Measurements from ENCODE around the gene CACNA2D4. TPM values are rescaled to one million over a fixed set of nuclear protein-coding genes. Genes with fewer than 3 reads are reported as not detected.
A peak's percentile ranks its signal among the peaks of the same experiment; 100 is the strongest.

CACNA2D4 gene
- total and polyA plus RNA-seq, 5 donors: 1.0 to 3.0 (median 1.4) TPM

DNA sequence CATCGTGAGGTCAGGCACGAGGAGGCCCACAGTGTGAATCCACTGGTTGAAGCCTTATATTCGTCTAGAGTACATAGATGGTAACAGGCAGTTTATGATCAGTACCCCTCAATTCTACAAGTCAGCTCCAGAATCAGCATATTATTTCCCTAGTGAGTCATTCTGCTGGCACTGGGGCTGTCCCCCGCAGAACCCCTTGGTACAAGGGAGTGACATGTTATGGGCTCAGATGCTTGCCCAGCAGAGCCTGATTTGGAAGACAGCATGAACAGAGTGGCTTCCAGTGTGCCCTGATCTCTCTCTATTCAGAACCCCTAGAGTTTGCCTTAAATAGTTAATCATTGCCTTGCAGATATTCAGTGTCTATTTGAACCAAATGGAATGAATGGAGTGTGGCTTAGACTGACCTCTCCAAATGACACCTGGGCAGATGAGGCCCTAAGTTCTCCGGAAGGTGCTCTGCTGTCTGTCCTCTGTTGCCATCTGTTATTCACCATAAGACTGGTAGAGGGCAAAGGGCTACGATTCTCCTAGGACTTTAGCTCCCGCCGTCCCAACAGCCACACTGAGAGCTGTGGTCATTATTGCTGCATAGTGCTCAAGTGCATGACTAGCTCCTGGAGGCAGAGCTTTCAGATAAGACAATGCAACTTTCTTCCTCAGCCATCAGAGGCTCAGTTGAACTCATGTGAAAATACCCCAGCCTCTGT is 41.1 kb downstream of the CACNA2D4 start:
- ATAC-seq: no peak
- intact Hi-C loops (cut with DNase I): no loop called here
- Histone ChIP-seq H3K9me3 (ENCODE audit: control insufficient read depth, low read length) (no peaks in the 10 kb centered on the region), H3K4me3 (ENCODE audit: low read length) (no peak overlapping the region), H3K27ac (ENCODE audit: low read length) (no peak overlapping the region), H3K27me3 (ENCODE audit: control insufficient read depth, insufficient read depth) (no peaks in the 10 kb centered on the region), H3K4me1 (ENCODE audit: control insufficient read depth, insufficient read depth, low read length) (no peaks in the 10 kb centered on the region)
- no peak for DNase-seq
- 90% methylated on average over 8 of the region's 8 CpGs for WGBS

DNA sequence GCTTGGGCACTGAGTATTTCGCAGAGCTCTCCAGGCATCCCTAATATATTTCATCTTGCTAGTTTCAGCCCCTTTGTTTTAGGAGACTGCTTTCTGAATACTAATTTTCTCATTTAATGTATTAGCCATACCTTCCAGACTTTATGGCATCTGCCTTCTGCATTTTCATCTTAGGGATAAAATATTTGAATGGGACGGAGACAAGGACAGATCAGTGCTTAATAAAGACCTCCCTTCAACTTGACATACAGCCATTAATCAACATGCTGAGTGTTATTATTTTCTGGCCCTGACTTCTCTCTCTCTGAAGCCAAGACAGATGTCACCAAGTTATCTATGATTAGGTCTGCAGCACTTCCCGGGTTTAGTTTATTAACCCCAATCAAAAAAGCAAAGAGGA is 42.4 kb downstream of the CACNA2D4 start:
- Histone ChIP-seq H3K27me3 (ENCODE audit: control insufficient read depth, insufficient read depth) (no peaks in the 10 kb centered on the region), H3K27ac (ENCODE audit: low read length) (no peak overlapping the region), H3K4me3 (ENCODE audit: low read length) (no peak overlapping the region), H3K9me3 (ENCODE audit: control insufficient read depth, low read length) (no peaks in the 10 kb centered on the region), H3K4me1 (ENCODE audit: control insufficient read depth, insufficient read depth, low read length) (no peaks in the 10 kb centered on the region)
- intact Hi-C loops (cut with DNase I): no loop called here
- ATAC-seq (no peak), DNase-seq (no peak)
- WGBS: 56% methylated on average over 3 of the region's 3 CpGs

DNA sequence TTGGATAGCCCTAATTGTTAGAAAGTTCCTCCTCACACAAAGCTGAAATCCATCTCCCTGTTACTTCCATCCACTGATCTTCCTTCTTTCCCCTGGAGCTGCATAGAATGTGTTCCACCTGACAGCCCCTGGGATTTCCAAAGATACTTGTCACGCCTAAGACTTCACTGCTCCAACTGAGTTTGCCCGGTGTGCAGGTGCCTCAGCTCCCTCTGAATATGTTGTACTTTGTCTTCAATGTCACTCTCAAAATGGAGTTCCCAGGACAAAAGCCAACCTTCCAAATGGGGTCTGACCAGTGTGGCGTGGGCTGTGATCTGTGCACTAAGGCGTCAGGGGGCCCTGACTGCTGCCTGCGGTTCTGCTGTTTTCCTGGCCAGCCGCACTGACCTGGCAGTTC is 42.8 kb downstream of the CACNA2D4 start:
- no peak for DNase-seq
- intact Hi-C loops (cut with DNase I): no loop called here
- Histone ChIP-seq H3K9me3 (ENCODE audit: control insufficient read depth, low read length) (no peaks in the 10 kb centered on the region), H3K27me3 (ENCODE audit: control insufficient read depth, insufficient read depth) (no peaks in the 10 kb centered on the region), H3K4me3 (ENCODE audit: low read length) (no peak overlapping the region), H3K27ac (ENCODE audit: low read length) (no peak overlapping the region), H3K4me1 (ENCODE audit: control insufficient read depth, insufficient read depth, low read length) (no peaks in the 10 kb centered on the region)
- no peak for ATAC-seq
- 75% methylated on average over 6 of the region's 6 CpGs for WGBS

DNA sequence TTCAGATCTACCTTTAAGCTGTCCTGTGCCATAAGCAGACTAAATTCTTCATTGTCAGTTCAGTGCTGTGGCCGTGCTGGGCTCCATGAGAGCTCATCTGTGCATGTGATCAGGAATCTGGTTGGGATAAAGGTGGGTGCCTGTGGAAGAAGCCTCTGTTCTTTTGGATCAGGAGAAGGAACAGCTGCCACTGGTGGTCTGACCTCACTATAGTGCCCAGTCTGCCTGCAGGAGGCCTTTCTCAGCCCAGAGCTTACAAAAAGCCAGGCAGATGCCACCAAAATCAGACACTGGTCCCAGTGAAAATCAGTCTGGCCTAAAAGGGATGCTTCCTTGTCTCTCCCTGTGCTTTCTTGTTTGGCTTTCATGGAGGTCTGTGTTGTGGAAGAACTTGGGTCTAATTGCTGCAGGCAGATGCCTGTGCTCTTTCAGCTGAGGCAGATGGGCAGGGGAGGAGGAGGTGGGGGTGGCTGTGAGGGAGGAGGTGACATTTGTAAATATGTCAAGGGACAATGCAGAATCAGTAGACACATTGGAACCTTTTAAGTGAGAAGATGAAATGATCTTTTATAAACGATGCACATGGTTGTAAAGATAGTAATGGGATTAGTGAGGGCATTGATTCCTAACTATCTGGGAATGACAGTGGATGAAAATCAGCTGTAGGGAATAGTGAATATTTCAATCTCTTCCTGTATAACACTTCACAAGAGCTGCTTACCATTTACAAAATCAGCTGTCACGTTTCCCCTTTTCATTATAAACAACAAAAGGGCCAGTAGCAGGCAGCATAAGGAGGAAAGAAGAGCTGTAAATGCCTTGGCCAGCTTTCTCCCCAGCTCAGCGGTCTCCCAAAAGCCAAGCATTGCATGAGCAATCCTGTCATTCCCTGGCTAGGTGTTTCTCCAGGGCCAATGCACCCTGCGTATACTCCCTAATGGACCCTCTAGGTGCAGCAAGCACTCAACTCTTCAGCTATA is 44.6 kb downstream of the CACNA2D4 start:
- Histone ChIP-seq H3K27me3 (ENCODE audit: control insufficient read depth, insufficient read depth) (no peaks in the 10 kb centered on the region), H3K4me3 (ENCODE audit: low read length) (no peak overlapping the region), H3K27ac (ENCODE audit: low read length) (no peak overlapping the region), H3K9me3 (ENCODE audit: control insufficient read depth, low read length) (peaks cover 3% of the 10 kb centered on the region), H3K4me1 (ENCODE audit: control insufficient read depth, insufficient read depth, low read length) (no peaks in the 10 kb centered on the region)
- 77% methylated on average over 5 of the region's 5 CpGs for WGBS
- DNase-seq (no peak), ATAC-seq (no peak)
- intact Hi-C loops (cut with DNase I): no loop called here

DNA sequence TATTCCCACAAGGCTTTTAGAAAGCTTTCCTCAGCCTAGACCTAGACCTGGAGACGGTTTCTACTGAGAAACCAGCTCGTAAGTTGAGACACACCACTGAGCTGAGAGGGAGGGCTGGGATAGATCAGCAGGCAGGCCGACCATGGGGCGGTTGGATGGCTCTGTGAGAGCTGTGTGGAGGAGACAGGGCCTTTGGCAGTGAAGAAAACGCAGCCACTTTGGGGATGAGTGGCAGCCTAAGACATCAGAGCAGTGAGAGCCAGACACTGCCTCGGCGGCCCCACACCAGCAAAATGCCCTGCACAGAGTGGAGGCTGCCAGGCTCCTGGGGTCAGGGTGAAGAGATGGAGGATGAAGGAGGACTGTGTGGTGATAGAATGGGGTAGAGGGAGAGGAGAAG is 46.0 kb downstream of the CACNA2D4 start:
- Histone ChIP-seq H3K27me3 (ENCODE audit: control insufficient read depth, insufficient read depth) (no peaks in the 10 kb centered on the region), H3K9me3 (ENCODE audit: control insufficient read depth, low read length) (peaks cover 3% of the 10 kb centered on the region), H3K4me1 (ENCODE audit: control insufficient read depth, insufficient read depth, low read length) (no peaks in the 10 kb centered on the region), H3K4me3 (ENCODE audit: low read length) (no peak overlapping the region), H3K27ac (ENCODE audit: low read length) (no peak overlapping the region)
- intact Hi-C loops (cut with DNase I): no loop called here
- DNase-seq (peak in 1 of 3 donors; percentile 17), ATAC-seq (no peak)
- 86% methylated on average over 7 of the region's 7 CpGs for WGBS

DNA sequence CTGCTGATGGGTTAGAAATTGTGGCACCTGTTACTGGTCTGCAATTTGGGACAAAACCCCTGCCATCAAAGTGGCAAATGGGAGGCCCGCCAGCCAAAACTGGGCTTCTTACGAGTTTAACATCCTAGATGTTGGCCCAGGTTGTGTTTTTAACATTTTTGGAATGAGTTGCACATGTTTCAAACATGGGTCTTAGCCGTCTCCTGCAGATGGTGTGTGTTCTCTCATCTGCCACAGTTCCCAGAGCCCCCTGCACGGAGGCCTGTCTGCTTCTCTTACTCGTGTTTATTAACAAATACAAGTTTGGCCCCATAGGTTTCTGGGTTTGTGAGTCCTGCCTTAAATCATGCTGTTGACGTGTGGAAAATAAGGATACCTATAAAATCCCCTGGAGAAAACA is 46.5 kb downstream of the CACNA2D4 start:
- Histone ChIP-seq H3K4me3 (ENCODE audit: low read length) (no peak overlapping the region), H3K27ac (ENCODE audit: low read length) (no peak overlapping the region), H3K4me1 (ENCODE audit: control insufficient read depth, insufficient read depth, low read length) (no peaks in the 10 kb centered on the region), H3K9me3 (ENCODE audit: control insufficient read depth, low read length) (peaks cover 3% of the 10 kb centered on the region), H3K27me3 (ENCODE audit: control insufficient read depth, insufficient read depth) (no peaks in the 10 kb centered on the region)
- 84% methylated on average over 6 of the region's 6 CpGs for WGBS
- DNase-seq (no peak), ATAC-seq (no peak)
- intact Hi-C loops (cut with DNase I): no loop called here

DNA sequence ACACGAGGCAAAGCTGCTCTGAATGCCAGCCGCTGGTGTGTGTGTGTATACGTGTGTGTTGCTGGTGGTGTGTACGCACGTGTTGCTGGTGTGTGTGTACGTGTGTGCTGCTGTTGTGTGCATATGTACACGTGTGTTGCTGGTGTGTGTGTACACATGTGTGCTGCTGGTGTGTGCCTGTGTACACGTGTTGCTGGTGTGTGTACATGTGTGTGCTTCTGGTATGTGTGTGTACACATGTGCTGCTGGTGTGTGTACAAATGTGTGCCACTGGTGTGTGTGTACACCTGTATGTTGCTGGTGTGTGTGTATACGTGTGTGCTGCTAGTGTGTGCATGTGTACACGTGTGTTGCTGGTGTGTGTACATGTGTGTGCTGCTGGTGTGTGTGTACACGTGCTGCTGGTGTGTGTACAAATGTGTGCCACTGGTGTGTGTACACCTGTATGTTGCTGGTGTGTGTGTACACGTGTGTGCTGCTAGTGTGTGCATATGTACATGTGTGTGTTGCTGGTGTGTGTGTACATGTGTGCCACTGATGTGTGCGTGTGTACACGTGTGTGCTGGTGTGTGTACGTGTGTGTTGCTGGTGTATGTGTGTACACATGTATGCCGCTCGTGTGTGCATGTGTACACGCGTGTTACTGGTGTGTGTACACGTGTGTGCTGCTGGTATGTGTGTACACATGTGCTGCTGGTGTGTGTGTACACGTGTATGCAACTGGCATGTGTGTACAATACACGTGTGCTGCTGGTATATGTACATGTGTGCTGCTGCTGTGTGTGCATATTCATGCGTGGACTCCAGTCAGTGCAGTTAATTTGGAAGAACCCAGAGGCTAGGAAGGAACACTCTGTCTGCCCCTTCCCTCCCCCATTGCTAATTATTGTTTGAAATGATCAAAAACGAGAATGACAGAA is 47.2 kb downstream of the CACNA2D4 start:
- DNase-seq (peak in 1 of 3 donors; percentile 8), ATAC-seq (no peak)
- H3K4me3 ChIP-seq (ENCODE audit: low read length): no peak overlapping the region
- peaks cover 3% of the 10 kb centered on the region for H3K9me3 ChIP-seq (ENCODE audit: control insufficient read depth, low read length)
- no peaks in the 10 kb centered on the region for H3K27me3 ChIP-seq (ENCODE audit: control insufficient read depth, insufficient read depth)
- WGBS: 87% methylated on average over 24 of the region's 24 CpGs
- H3K4me1 ChIP-seq (ENCODE audit: control insufficient read depth, insufficient read depth, low read length): no peaks in the 10 kb centered on the region
- no peak overlapping the region for H3K27ac ChIP-seq (ENCODE audit: low read length)
- intact Hi-C loops (cut with DNase I): no loop called here

DNA sequence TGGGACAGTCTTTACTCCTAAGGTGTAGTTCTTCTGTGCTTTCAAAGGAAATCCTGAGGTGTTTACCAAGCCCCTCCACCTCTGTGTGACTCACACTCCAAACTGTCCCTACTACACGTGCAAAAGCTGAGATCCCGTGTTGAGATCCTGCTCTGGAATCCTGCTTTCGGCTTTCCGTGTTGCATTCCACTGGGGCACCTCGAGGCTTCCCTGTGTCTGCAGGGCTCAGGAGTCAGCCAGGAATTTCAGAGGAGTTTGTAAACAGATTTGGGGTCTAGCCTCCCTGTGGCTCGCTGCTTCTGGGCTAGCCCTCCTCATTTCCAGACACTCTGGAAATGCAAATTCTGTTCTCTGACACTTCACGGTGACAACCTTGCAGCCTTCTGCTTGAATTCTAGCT is 48.4 kb downstream of the CACNA2D4 start:
- Histone ChIP-seq H3K4me1 (ENCODE audit: control insufficient read depth, insufficient read depth, low read length) (no peaks in the 10 kb centered on the region), H3K4me3 (ENCODE audit: low read length) (no peak overlapping the region), H3K9me3 (ENCODE audit: control insufficient read depth, low read length) (peaks cover 3% of the 10 kb centered on the region), H3K27ac (ENCODE audit: low read length) (no peak overlapping the region), H3K27me3 (ENCODE audit: control insufficient read depth, insufficient read depth) (no peaks in the 10 kb centered on the region)
- no peak for ATAC-seq
- WGBS: 68% methylated on average over 7 of the region's 7 CpGs
- intact Hi-C loops (cut with DNase I): no loop called here
- no peak for DNase-seq

DNA sequence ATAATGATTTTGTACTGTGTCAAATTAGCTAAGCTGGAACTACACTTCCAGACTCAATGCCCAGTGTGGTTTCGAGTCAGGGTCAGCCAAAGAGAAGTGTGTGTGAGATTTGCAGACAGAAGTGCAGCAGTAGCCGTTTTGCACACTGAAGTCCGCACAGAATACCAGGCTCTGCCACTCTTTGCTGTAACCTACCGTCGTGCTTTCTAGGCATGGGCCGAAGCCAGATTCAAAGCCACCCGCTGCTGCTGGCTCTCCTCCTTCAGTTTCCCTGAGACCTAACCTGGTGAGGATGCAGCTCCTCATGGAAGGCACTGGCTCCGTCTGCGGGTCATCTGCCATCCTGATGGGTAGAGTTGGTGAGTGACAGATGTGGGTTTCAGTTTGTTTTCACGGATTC is 49.3 kb downstream of the CACNA2D4 start:
- WGBS: 91% methylated on average over 10 of the region's 10 CpGs
- no peak for ATAC-seq
- Histone ChIP-seq H3K27me3 (ENCODE audit: control insufficient read depth, insufficient read depth) (no peaks in the 10 kb centered on the region), H3K9me3 (ENCODE audit: control insufficient read depth, low read length) (peaks cover 3% of the 10 kb centered on the region), H3K4me1 (ENCODE audit: control insufficient read depth, insufficient read depth, low read length) (no peaks in the 10 kb centered on the region), H3K27ac (ENCODE audit: low read length) (no peak overlapping the region), H3K4me3 (ENCODE audit: low read length) (no peak overlapping the region)
- no peak for DNase-seq
- intact Hi-C loops (cut with DNase I): no loop called here

DNA sequence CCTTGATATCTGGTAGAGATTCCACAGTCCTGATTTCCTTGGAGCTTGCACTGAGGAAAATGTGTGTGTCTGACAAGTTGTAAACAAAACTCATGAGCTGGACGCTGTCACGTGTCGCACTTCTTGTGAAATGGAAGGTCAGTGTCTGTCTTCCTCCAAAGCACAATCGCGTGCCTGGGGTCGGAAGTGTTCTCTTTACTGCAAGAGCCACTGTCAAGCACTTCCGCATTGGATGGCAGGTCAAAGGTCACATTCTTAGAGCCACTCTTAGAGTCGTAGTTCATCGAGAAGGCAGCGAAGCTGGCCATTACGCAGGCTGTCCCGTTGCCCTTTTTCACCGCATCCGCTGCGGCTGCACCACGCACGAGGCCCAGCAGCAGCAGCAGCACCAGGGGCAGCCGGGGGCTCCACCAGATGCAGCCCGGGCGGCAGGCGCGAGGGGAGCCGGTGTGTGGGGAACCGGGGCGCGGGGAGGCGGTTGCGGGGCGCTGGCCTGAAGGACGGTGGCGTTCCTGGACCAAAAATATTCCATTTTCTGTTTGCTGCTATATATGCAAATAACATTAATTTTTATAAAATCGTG is 53.1 kb downstream of the CACNA2D4 start:
- ATAC-seq (no peak), DNase-seq (no peak)
- H3K4me3 ChIP-seq (ENCODE audit: low read length): no peak overlapping the region
- WGBS: 83% methylated on average over 32 of the region's 32 CpGs
- peaks cover 3% of the 10 kb centered on the region for H3K9me3 ChIP-seq (ENCODE audit: control insufficient read depth, low read length)
- no peaks in the 10 kb centered on the region for H3K4me1 ChIP-seq (ENCODE audit: control insufficient read depth, insufficient read depth, low read length)
- H3K27me3 ChIP-seq (ENCODE audit: control insufficient read depth, insufficient read depth): no peaks in the 10 kb centered on the region
- intact Hi-C loops (cut with DNase I): no loop called here
- H3K27ac ChIP-seq (ENCODE audit: low read length): no peak overlapping the region

All from right cardiac atrium (tissue), 5 donors.